ENCODE measurements around the gene MLF2. TPM values are rescaled to one million over a fixed set of nuclear protein-coding genes. Genes with fewer than 3 reads are reported as not detected.
"Not testable (repeated sequence)": the region's sequence is repeated elsewhere in the genome, so short reads cannot be mapped to it uniquely, and the experiment has no call there.

MLF2 gene
- total and polyA plus RNA-seq, 2 of the 13 experiments (the other 11 are each of a cell fraction or from before 2014, with no cell fraction given): 88.1 to 167 TPM

DNA sequence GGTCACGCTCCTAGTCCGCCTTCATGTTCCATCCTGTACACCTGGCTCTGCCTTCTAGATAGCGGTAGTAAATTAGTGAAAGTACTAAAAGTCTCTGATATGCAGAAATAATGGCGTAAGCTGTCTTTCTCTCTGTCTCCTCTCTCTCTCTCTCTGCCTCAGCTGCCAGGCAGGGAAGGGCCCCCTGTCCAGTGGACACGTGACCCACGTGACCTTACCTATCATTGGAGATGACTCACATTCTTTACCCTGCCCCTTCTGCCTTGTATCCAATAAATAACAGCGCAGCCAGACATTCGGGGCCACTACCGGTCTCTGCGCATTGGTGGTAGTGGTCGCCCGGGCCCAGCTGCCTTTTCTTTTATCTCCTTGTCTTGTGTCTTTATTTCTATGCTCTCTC is 10.9 kb downstream of the MLF2 start:
- H2AFZ ChIP-seq (ENCODE audit: low read length); H3K4me3 ChIP-seq (replicated peaks in 1 of 3; ENCODE audit: insufficient read depth in 1 of 3, low read depth in 2 of 3, low read length in 3 of 3); H4K20me1 ChIP-seq (ENCODE audit: insufficient read depth, low read length); CTCF ChIA-PET (ENCODE audit: low intra/inter-chr PET ratio, low total read pairs); H3K9me3 ChIP-seq (ENCODE audit: low read length); H3K4me2 ChIP-seq (ENCODE audit: low read depth, low read length); H3K9ac ChIP-seq (ENCODE audit: insufficient read depth, low read depth, low read length); FAIRE-seq; H3K27ac ChIP-seq (ENCODE audit: extremely low read length, insufficient read depth, low read length); H3K27me3 ChIP-seq (ENCODE audit: control insufficient read depth in 1 of 2, insufficient read depth in 2 of 2, low read length in 2 of 2); intact Hi-C loops (cut with micrococcal nuclease; ENCODE audit: unreplicated experiment); ATAC-seq; H3K36me3 ChIP-seq (replicated peaks in 1 of 2; ENCODE audit: control insufficient read depth in 1 of 2, insufficient read depth in 2 of 2, low read length in 2 of 2); DNase-seq (ENCODE audit: low spot score); BruUV-seq (replicated peaks); H3K4me1 ChIP-seq (ENCODE audit: insufficient read depth, low read length); in situ Hi-C loops (cut with HindIII; ENCODE audit: extremely low pct_ligation_motif_present, low pct_unique_long_range_greater_than_20kb); H3K79me2 ChIP-seq (ENCODE audit: insufficient read depth, low read length): not testable (repeated sequence)
- TF ChIP-seq RAD51 (IDR thresholded peaks at IDR 0.05; ENCODE audit: borderline replicate concordance): peak; percentile 69; the same call in 1 of the 2 replicates
- TF ChIP-seq, protein P1, sequence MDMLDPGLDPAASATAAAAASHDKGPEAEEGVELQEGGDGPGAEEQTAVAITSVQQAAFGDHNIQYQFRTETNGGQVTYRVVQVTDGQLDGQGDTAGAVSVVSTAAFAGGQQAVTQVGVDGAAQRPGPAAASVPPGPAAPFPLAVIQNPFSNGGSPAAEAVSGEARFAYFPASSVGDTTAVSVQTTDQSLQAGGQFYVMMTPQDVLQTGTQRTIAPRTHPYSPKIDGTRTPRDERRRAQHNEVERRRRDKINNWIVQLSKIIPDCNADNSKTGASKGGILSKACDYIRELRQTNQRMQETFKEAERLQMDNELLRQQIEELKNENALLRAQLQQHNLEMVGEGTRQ (IDR thresholded peaks at IDR 0.05; ENCODE audit: low read depth, low read length): not testable (repeated sequence)
- TF ChIP-seq, protein P1 (CRISPR knock-in tag; IDR thresholded peaks at IDR 0.05; ENCODE audit: borderline replicate concordance): peak; percentile 33; the same call in 1 of the 2 replicates
- 60% methylated on average over 11 of the region's 12 CpGs for WGBS (ENCODE audit: low lambda C conversion rate)
- POLR2A ChIA-PET: interaction anchor here (1.3 kb wide), 1 partner anchor 11 kb away, joined by 4 read pairs; the partner anchor contains the start of gene MLF2

DNA sequence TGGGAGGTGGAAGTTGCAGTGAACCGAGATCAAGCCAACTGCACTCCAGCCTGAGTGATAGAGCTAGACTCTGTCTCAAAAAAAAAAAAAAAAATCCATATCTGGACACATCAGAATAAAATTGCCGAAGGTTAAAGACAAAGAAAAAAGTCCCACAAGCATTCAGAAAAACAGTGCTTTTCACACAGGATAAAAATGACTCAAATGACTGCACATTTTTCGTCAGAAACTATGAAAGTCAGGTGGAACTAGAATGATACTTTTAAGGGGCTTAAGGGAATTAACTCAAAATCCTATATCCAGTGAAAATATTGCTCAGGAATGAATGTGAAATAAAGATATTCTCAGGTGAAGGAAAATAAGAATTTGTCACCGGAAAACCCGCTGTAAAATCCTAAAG is 16.2 kb downstream of the MLF2 start:
- peaks cover 0 to 1% of the 10 kb centered on the region in 2 experiments; a peak in 2 of 5 replicates for H3K36me3 ChIP-seq (replicated peaks in 1 of 2; ENCODE audit: control insufficient read depth in 1 of 2, insufficient read depth in 2 of 2, low read length in 2 of 2)
- ATAC-seq (no peak), FAIRE-seq (no peak), DNase-seq (ENCODE audit: low spot score) (no peak)
- ChIA-PET POLR2A (no interaction called here), CTCF (ENCODE audit: low intra/inter-chr PET ratio, low total read pairs) (interaction anchor here (1.4 to 2.4 kb wide), 4 partner anchors 17 to 91 kb away, joined by 3 to 24 read pairs (median 10); no protein-coding TSS in a partner anchor)
- H3K9me3 ChIP-seq (ENCODE audit: low read length): no peaks in the 10 kb centered on the region
- in situ Hi-C loops (cut with HindIII; ENCODE audit: extremely low pct_ligation_motif_present, low pct_unique_long_range_greater_than_20kb) (no loop called here), intact Hi-C loops (cut with micrococcal nuclease; ENCODE audit: unreplicated experiment) (no loop called here)
- H3K4me1 ChIP-seq (ENCODE audit: insufficient read depth, low read length): peaks cover 11% of the 10 kb centered on the region
- H3K79me2 ChIP-seq (ENCODE audit: insufficient read depth, low read length): no peaks in the 10 kb centered on the region
- no peak overlapping the region for H3K9ac ChIP-seq (ENCODE audit: insufficient read depth, low read depth, low read length)
- no peak for TF ChIP-seq ZNF557 (CRISPR knock-in tag; IDR thresholded peaks at IDR 0.05)
- no peak overlapping the region for H3K4me2 ChIP-seq (ENCODE audit: low read depth, low read length)
- no peaks in the 10 kb centered on the region for H4K20me1 ChIP-seq (ENCODE audit: insufficient read depth, low read length)
- no peak overlapping the region for H3K4me3 ChIP-seq (replicated peaks in 1 of 3; ENCODE audit: insufficient read depth in 1 of 3, low read depth in 2 of 3, low read length in 3 of 3)
- WGBS (ENCODE audit: low lambda C conversion rate): 89% methylated on average over 5 of the region's 5 CpGs
- H2AFZ ChIP-seq (ENCODE audit: low read length): no peak overlapping the region
- no TSS peak for BruUV-seq (replicated peaks)
- H3K27ac ChIP-seq (ENCODE audit: extremely low read length, insufficient read depth, low read length): no peak overlapping the region
- H3K27me3 ChIP-seq (ENCODE audit: control insufficient read depth in 1 of 2, insufficient read depth in 2 of 2, low read length in 2 of 2): no peaks in the 10 kb centered on the region
